Measurements from ENCODE around the gene MYMX.

GRCh38 chr6:44176130-44176761, 40.5 kb upstream of the MYMX start:
- TF ChIP-seq CTCF (IDR thresholded peaks at IDR 0.05), result no peak
- no peak for TF ChIP-seq POLR2A (IDR thresholded peaks at IDR 0.05)

Data from esophagus squamous epithelium (tissue), 4 donors.